GM18498 (cell line): ENCODE measurements around the gene MISP3.
"Not testable (repeated sequence)": the region's sequence is repeated elsewhere in the genome, so short reads cannot be mapped to it uniquely, and the experiment has no call there.

ENCODE experiments used
- ATAC-seq: cut with Tn5 transposase; IDR thresholded peaks from one replicate; pipeline ENCODE4 v1.9.1; 2021; ENCODE audit warnings: mild to moderate bottlenecking, moderate library complexity; ENCODE audit not compliant: unreplicated experiment

MISP3 gene

DNA sequence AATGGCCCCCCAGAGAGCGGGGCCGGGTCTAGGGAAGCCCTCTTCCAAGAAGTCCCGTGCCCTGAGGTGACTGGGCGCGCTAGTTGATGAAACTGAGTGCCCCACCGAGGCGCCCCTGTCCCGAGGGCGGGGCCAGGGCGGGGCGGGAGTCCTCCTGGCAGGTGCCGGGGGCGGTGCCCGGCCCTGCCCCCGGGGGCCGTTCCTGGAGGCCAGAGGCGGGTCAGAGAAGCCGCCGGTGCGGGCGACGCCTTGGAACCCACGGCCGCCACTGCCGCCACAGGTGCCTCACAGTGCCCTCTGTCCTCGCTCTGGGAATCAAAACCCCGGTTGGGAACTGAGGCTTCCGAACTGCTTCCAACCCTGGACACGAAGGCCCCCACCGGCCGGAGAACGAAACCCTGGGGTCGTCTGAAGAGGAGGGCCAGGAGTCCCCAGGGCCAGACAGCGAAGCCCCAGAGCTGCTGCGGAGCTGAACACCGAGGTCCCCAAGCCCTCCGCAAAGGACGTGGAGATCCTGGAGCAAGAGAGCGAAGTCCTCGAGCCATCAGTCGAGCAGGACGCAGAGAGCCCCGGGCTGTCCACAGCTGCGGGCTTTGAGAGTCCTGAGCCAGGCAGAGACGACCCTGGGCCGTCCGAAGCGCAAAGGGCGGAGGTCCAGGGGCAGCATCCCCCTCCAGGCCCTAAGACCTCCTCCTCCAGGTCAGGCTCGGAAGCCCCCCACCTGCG is at the start of gene MISP3:
TSS of gene MISP3 (plus strand) at position 252 of the 726 bp plus-strand sequence. CDS start 524 bp downstream, outside the sequence.
- ATAC-seq, result peak; percentile 36

- no peak for ATAC-seq
Measured at GRCh38 chr19:14023404-14024235, 49.0 kb upstream of the MISP3 start.

DNA sequence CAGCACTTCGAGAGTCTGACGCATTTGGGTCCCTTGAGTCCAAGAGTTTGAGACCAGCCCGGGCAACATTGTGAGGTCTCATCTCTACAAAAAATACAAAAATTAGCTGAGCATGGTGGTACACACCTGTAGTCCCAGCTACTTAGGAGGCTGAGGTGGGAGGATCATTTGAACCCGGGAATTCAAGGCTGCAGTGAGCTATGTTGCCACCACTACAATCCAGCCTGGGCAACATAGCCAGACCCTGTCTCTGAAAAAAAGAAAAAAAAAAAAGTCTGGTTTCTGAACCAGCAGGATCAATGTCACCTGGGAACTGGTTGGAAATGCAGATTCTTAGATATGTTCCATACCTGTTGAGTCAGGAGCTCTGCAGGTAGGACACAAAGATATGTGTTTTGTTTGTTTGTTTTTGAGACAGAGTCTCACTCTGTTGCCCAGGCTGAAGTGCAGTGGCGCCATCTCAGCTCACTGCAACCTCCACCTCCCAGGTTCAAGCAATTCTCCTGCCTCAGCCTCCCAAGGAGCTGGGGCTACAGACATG is 45.9 kb upstream of the MISP3 start:
- not testable (repeated sequence) for ATAC-seq

DNA sequence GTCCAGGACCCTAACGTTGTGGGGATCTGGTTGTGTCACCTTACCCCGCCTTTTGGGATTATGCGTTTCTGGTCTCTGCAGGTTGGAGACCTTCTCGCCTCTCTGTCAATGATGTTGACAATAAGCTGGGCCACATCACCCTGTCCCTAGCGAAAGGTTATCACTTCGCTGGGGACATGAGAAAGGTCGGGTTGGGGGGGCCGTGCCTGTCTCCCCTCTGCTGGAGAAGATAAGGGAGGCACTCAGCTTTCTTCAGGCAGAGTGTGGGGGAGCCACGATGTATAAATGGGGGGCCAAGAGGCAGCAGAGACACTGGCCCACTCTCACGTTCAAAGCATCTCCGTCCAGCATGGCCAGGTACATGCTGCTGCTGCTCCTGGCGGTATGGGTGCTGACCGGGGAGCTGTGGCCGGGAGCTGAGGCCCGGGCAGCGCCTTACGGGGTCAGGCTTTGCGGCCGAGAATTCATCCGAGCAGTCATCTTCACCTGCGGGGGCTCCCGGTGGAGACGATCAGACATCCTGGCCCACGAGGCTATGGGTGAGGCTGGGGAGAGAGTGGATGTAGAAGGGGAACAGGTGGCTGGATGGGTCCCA is 44.6 kb upstream of the MISP3 start, which contains the start of gene RLN3:
TSS of gene RLN3 (plus strand) at position 293 of the 595 bp plus-strand sequence. CDS start at position 350, 57 bp downstream.
- no peak for ATAC-seq

DNA sequence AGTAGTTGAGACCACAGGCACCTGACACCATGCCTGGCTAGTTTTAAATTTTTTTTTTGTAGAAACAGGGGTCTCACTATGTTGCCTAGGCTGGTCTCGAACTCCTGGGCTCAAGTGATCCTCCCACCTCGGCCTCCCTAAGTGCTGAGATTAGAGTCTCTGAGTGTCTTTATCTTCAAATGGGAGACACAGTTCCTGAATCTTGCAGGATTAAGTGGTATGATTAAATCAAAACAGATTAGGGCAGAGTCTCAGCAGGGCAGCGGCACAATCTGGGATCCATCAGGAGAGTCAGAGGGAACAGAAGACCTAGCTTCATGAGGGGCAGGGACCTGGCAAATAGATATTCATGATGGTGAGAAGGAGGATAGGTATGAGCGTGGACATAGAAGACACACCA is 43.7 kb upstream of the MISP3 start:
- no peak for ATAC-seq

DNA sequence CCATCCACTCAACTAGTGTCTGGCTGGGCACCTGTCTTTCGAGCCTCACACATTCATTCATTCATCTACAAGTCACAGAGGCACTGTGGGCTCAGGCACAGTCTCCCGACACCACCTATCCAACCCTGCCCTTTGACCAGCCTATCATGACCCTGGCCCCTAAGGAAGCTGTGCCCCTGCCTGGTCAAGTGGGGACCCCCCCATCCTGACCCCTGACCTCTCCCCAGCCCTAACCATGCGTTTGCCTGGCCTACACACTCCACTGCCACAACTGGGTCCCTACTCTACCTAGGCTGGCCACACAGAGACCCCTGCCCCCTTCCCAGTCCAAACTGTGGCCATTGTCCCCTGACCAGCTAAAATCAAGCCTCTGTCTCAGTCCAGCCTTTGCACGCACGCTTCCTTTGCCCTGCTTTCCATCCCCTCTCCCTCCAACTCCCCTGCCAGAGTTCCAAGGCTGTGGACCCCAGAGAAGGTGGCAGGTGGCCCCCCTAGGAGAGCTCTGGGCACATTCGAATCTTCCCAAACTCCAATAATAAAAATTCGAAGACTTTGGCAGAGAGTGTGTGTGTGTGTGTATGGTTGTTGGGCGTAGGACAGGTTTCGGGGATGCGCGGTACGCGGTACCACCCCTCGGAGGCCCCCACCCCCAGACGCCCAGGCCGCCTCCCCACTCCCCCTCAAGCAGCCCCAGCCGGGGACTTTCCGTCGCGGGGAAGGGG is 41.4 kb upstream of the MISP3 start:
- ATAC-seq, result no peak

- peak; percentile 70 for ATAC-seq
Measured at GRCh38 chr19:14031719-14032480, 40.7 kb upstream of the MISP3 start, which contains the start of gene IL27RA. IL27RA (plus strand) TSS chr19:14031762; CDS start chr19:14031873, 111 bp downstream.

DNA sequence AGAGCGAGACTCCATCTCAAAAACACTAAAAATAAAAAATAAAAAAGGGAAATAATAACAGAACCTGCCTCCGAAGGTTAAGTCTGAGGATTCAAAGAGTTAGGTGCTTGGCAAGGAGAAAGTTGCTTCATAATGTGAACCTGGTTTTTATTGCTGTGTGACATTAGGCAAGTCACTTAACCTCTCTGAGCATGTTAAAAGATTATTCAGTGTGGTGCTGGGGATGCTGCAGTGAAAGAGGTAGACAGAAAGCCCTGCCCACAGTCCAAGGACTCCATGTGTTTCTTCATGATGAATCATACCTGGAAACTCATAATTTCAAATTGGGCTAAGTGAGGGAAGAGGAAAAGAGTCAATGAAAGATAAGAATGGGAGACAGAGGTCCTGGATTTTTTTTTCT is 38.6 kb upstream of the MISP3 start:
- no peak for ATAC-seq

DNA sequence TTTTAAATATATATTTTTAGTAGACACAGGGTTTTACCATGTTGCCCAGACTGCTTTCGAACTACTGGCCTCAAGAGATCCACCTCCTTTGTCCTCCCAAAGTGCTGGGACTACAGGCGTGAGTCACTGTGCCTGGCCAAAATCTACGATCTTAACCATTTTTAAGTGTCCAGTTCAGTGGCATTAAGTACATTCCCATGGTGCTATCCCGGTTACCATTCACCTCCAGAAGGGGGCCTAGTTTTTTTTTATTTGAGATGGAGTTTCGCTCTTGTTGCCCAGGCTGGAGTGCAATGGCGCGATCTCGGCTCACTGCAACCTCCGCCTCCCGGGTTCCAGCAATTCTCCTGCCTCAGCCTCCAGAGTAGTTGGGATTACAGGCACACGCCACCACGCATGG is 37.4 kb upstream of the MISP3 start:
- not testable (repeated sequence) for ATAC-seq

GRCh38 chr19:14035706-14036105 is 36.9 kb upstream of the MISP3 start:
- no peak for ATAC-seq

GRCh38 chr19:14039181-14039580 is 33.4 kb upstream of the MISP3 start:
- no peak for ATAC-seq

- ATAC-seq, result not testable (repeated sequence)
Measured at GRCh38 chr19:14042659-14043608, 29.7 kb upstream of the MISP3 start.

- ATAC-seq, result not testable (repeated sequence)
Measured at GRCh38 chr19:14047866-14048265, 24.7 kb upstream of the MISP3 start.

GRCh38 chr19:14048443-14049153 is 24.0 kb upstream of the MISP3 start:
- ATAC-seq, result no peak

DNA sequence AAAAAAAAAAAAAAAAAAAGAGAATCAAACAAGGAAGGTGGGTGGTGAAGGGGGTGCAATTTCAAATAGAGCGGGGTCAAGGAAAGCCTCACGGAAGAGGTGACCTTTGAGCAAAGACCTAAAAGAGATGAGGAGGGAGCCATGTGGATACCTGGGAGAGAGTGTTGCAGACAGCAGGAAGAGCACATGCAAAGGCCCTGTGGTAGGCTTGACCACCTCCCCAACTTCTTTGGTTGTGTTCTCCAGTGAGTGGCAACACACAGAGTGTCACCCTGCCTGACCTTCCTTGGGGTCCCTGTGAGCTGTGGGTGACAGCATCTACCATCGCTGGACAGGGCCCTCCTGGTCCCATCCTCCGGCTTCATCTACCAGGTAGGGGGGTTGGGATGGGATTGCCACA is 22.1 kb upstream of the MISP3 start:
- no peak for ATAC-seq

DNA sequence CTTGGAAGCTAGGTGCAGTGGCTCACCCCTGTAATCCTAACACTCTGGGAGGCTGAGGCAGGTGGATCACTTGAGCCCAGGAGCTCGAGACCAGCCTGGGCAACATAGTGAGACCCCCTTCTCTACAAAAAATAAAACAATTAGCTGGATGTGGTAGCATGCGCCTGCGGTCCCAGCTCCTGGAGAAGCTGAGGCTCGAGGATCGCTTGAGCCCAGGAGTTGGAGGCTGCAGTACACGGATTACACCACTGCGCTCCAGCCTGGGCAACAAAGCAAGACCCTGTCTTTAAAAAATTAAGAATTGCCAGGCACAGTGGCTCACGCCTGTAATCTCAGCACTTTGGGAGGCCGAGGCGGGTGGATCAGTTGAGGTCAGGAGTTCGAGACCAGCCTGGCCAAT is 21.6 kb upstream of the MISP3 start:
- not testable (repeated sequence) for ATAC-seq

GRCh38 chr19:14051980-14052379 is 20.6 kb upstream of the MISP3 start:
- ATAC-seq, result no peak

GRCh38 chr19:14052470-14052869 is 20.1 kb upstream of the MISP3 start:
- ATAC-seq, result no peak
